ENCODE results near the gene TLX2. TPM values are rescaled to one million over a fixed set of nuclear protein-coding genes. Genes with fewer than 3 reads are reported as not detected.

The TLX2 gene
- total and polyA plus RNA-seq, 2 of the 13 experiments (the other 11 are each of a cell fraction or from before 2014, with no cell fraction given), result 0.05 to 0.20 TPM

GRCh38 chr2:74507145-74507925 is 6.9 kb upstream of the TLX2 start, which contains the start of gene PCGF1 (continued):
- peak; percentile 97 for TF ChIP-seq ASH2L (IDR thresholded peaks at IDR 0.05; ENCODE audit: insufficient read length, low read depth, low read length)
- TF ChIP-seq KDM3A (CRISPR knock-in tag; IDR thresholded peaks at IDR 0.05; ENCODE audit: low read depth), result no peak; the same call in 1 of the 2 replicates
- peak; percentile 95; the same call in 1 of the 2 replicates for TF ChIP-seq ZFP91 (CRISPR knock-in tag; IDR thresholded peaks at IDR 0.05; ENCODE audit: borderline replicate concordance)
- TF ChIP-seq HNRNPUL1 (IDR thresholded peaks at IDR 0.05; ENCODE audit: low read depth, low read length), result no peak
- TF ChIP-seq ZNF883 (CRISPR knock-in tag; IDR thresholded peaks at IDR 0.05; ENCODE audit: not compliant biosample characterization), result peak; percentile 73
- TF ChIP-seq HMGA1 (CRISPR knock-in tag; conservative IDR thresholded peaks at IDR 0.05), result no peak
- TF ChIP-seq TFDP2 (CRISPR knock-in tag; IDR thresholded peaks at IDR 0.05), result peak; percentile 85; the same call in 1 of the 2 replicates
- peak; percentile 90 for TF ChIP-seq ZBTB7A (CRISPR knock-in tag; IDR thresholded peaks at IDR 0.05)
- TF ChIP-seq ZNF530 (CRISPR knock-in tag; IDR thresholded peaks at IDR 0.05; ENCODE audit: low read depth), result no peak
- TF ChIP-seq LRRFIP1 (CRISPR knock-in tag; conservative IDR thresholded peaks at IDR 0.05), result no peak
- no peak; the same call in 1 of the 2 replicates for TF ChIP-seq ZSCAN5A (CRISPR knock-in tag; IDR thresholded peaks at IDR 0.05; ENCODE audit: borderline replicate concordance)
- peak; percentile 61 for TF ChIP-seq CHCHD3 (CRISPR knock-in tag; IDR thresholded peaks at IDR 0.05)
- TF ChIP-seq NFE2 (CRISPR knock-in tag; IDR thresholded peaks at IDR 0.05), result no peak
- peak; percentile 87 for TF ChIP-seq ZHX2 (IDR thresholded peaks at IDR 0.05; ENCODE audit: low read depth)
- no peak for TF ChIP-seq ZHX2 (CRISPR knock-in tag; IDR thresholded peaks at IDR 0.05; ENCODE audit: borderline replicate concordance)

Measured in HepG2 (cell line).